Prostate gland (tissue), 2 donors: ENCODE measurements around the gene ADIPOR2. TPM values are rescaled to one million over a fixed set of nuclear protein-coding genes. Genes with fewer than 3 reads are reported as not detected.
"Not testable (repeated sequence)": the region's sequence is repeated elsewhere in the genome, so short reads cannot be mapped to it uniquely, and the experiment has no call there.

Experiments used
- DNase-seq: peaks from one replicate; pipeline ENCODE4 v3.0.0-alpha.2; 2019; ENCODE audit warnings: low spot score
- H3K27ac ChIP-seq, 2 donors: fragments of 200-600 bp; sonication (generic); 2 replicates each; pipeline ENCODE4 v1.5.1; 2017 to 2019
- H3K27me3 ChIP-seq: fragments of 200-600 bp; sonication (generic); replicated peaks from 2 replicates; pipeline ENCODE4 v1.5.1; 2019; ENCODE audit not compliant: insufficient read depth
- H3K36me3 ChIP-seq, 2 donors: fragments of 200-600 bp; sonication (generic); 1 replicate in 1 of 2; 2 replicates in 1 of 2; pipeline versions ENCODE4 v1.5.1 to v1.8.1; 2017 to 2019
- H3K4me1 ChIP-seq: fragments of 200-600 bp; sonication (generic); replicated peaks from 2 replicates; pipeline ENCODE4 v1.5.1; 2019
- H3K4me3 ChIP-seq, 2 donors: fragments of 200-600 bp; sonication (generic); 2 replicates each; pipeline ENCODE4 v1.5.1; 2017 to 2019
- H3K9me3 ChIP-seq: fragments of 200-600 bp; sonication (generic); 2 replicates; pipeline ENCODE4 v1.5.1; 2017
- POLR2A ChIP-seq: fragments of 450-650 bp; IDR thresholded peaks from one replicate; pipeline ENCODE4 v1.6.1; 2016; ENCODE audit warnings: antibody characterized with exemption, mild to moderate bottlenecking
- POLR2AphosphoS5 ChIP-seq: sonication (generic); formaldehyde crosslinking; IDR thresholded peaks from one replicate; pipeline ENCODE4 v1.6.1; 2017; ENCODE audit warnings: antibody characterized with exemption
- WGBS: methylation state at CpG from one replicate; pipeline ENCODE4 v1.1.5; 2018; 5-methylcytosine and 5-hydroxymethylcytosine counted together
- intact Hi-C: fragments of 100-400 bp; cut with DNase I; formaldehyde crosslinking; loops from one replicate; pipeline ENCODE4 v1.14.2; 2022
- total RNA-seq, 2 donors: library from RNA; depleted of rRNA; stranded (reverse); fragments of >200 nt; gene quantifications; one replicate each; pipeline ENCODE4 v1.1.0, GENCODE V29; 2016
- TF ChIP-seq, protein P1 (sequence below), 4 experiments: fragments of 200-600 bp in 2 of 4; fragments of 450-650 bp in 2 of 4; sonication (generic) in 2 of 4; IDR thresholded peaks; 1 replicate in 3 of 4; 2 replicates in 1 of 4; pipeline ENCODE4 v1.5.1; 2016 to 2019; ENCODE audit warnings: antibody characterized with exemption in 4 of 4, mild to moderate bottlenecking in 2 of 4, moderate library complexity in 2 of 4

ADIPOR2 gene
- total RNA-seq, 2 donors from 2014 or later = 23.7 to 46.2 TPM

DNA sequence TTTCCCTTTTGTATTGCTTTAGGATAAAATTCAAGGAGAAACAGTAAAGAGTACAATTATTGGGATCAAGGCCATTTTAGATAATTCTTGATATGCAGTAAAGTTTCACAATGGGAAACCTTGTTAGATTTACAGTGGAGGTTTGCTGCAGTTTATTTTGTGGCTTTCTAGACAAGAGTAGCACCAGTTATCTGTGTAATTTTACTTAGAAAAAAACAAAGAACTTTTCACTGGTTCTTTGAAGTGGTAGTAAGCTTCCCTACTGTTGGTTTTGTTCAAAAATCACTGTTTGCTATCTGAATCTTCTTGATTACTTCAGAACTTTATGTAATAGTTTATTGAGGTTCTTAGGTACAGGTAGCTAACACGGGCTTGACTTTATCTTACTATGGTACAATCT, 42.0 kb downstream of the ADIPOR2 start:
- TF ChIP-seq POLR2AphosphoS5 (no peak), POLR2A (no peak)
- TF ChIP-seq, protein P1, sequence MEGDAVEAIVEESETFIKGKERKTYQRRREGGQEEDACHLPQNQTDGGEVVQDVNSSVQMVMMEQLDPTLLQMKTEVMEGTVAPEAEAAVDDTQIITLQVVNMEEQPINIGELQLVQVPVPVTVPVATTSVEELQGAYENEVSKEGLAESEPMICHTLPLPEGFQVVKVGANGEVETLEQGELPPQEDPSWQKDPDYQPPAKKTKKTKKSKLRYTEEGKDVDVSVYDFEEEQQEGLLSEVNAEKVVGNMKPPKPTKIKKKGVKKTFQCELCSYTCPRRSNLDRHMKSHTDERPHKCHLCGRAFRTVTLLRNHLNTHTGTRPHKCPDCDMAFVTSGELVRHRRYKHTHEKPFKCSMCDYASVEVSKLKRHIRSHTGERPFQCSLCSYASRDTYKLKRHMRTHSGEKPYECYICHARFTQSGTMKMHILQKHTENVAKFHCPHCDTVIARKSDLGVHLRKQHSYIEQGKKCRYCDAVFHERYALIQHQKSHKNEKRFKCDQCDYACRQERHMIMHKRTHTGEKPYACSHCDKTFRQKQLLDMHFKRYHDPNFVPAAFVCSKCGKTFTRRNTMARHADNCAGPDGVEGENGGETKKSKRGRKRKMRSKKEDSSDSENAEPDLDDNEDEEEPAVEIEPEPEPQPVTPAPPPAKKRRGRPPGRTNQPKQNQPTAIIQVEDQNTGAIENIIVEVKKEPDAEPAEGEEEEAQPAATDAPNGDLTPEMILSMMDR (IDR thresholded peaks at IDR 0.05) = no peak
- Histone ChIP-seq H3K4me3 (no peak overlapping the region), H3K27ac (no peak overlapping the region), H3K9me3 (no peaks in the 10 kb centered on the region), H3K36me3 (no peaks in the 10 kb centered on the region), H3K27me3 (no peaks in the 10 kb centered on the region), H3K4me1 (no peaks in the 10 kb centered on the region)
- WGBS = 39% methylated on average over 1 of the region's 1 CpG
- no peak for DNase-seq
- intact Hi-C loops = no loop called here

DNA sequence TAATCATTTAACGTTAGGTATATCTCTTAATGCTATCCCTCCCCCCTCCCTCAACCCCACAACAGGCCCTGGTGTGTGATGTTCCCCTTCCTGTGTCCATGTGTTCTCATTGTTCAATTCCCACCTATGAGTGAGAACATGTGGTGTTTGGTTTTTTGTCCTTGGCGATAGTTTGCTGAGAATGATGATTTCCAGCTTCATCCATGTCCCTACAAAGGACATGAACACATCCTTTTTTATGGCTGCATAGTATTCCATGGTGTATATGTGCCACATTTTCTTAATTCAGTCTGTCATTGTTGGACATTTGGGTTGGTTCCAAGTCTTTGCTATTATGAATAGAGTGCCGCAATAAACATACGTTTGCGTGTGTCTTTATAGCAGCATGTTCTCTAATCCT, 42.8 kb downstream of the ADIPOR2 start:
- H3K36me3 ChIP-seq, DNase-seq, intact Hi-C loops, H3K4me1 ChIP-seq, H3K27me3 ChIP-seq, H3K9me3 ChIP-seq, H3K27ac ChIP-seq, H3K4me3 ChIP-seq: not testable (repeated sequence)
- WGBS = 90% methylated on average over 5 of the region's 5 CpGs

DNA sequence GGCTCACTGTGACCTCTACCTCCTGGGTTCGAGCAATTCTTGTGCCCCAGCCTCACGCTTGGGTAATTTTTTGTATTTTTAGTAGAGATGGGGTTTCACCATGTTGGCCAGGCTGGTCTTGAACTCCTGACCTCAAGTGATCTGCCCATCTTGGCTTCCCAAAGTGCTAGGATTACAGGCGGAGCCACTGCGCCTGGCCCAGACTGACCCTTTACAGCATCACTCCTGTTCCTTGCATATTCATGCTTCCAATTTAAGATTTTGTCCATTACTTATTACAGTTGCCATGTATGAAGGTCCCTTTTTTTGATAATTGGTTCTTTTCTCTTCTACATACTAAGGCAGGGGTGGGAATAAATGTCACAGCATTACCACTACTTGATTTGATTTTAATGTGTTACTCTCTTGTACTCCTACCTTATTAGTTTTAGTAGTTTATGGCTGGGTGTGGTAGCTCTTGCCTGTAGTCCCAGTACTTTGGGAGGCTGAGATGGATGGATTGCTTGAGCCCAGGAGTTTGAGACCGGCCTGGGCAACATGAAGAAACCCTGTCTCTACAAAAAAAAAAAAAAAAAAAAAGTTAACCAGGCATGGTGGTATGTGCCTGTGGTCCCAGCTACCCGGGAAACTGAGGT, 46.9 kb downstream of the ADIPOR2 start:
- intact Hi-C loops = no loop called here
- H3K36me3 ChIP-seq = no peaks in the 10 kb centered on the region
- no peak for DNase-seq
- no peaks in the 10 kb centered on the region for H3K9me3 ChIP-seq
- H3K4me1 ChIP-seq = peaks cover 3% of the 10 kb centered on the region
- no peak overlapping the region for H3K4me3 ChIP-seq
- H3K27ac ChIP-seq = no peak overlapping the region
- WGBS = 90% methylated on average over 6 of the region's 6 CpGs
- no peaks in the 10 kb centered on the region for H3K27me3 ChIP-seq
- TF ChIP-seq POLR2A (no peak), POLR2AphosphoS5 (no peak)
- TF ChIP-seq, protein P1 (IDR thresholded peaks at IDR 0.05) = no peak

DNA sequence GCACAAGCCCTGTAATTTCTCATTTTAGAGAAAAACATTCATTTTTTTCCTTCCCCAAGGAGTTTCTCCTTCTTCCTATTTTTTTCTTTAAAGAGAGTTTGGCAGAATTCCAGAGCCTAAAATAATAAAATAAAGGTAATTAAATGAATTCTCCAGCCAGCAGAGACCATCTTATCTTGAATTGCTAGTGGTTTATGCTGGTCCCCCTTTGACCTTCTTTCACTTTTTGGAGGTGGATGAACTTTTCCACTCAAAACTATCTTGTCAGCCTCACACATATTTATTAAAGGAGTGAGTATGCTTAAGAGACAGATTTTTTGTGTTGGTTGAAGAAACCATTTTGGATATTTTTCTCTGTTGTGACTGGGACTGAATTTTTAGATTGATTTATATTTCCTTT, 47.6 kb downstream of the ADIPOR2 start:
- Histone ChIP-seq H3K4me1 (peaks cover 3% of the 10 kb centered on the region), H3K36me3 (no peaks in the 10 kb centered on the region), H3K9me3 (no peaks in the 10 kb centered on the region), H3K4me3 (no peak overlapping the region), H3K27ac (no peak overlapping the region), H3K27me3 (no peaks in the 10 kb centered on the region)
- no peak for TF ChIP-seq POLR2AphosphoS5
- TF ChIP-seq, protein P1 (IDR thresholded peaks at IDR 0.05) = no peak
- no peak for TF ChIP-seq POLR2A
- intact Hi-C loops = no loop called here
- no peak for DNase-seq

DNA sequence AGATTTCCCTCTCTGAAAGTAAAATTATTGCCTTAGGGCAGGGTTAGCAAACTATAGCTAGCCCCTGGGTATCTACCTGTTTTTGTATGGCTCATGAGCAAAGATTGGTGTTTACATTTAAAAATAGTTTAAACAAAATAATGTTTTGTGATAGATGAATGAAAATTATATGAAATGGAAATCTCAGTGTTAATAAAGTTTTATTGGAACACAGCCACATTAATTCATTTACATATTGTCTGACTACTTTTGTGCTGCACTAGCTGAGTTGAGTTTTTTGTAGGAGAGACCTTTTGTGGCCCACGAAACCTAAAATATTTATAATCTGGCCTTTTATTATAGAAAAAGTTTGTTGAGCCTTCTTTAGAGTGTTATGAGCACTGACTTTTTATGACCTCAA, 48.5 kb downstream of the ADIPOR2 start:
- H3K4me3 ChIP-seq = no peak overlapping the region
- WGBS = 100% methylated on average over 1 of the region's 1 CpG
- no peak for DNase-seq
- no peak overlapping the region for H3K27ac ChIP-seq
- intact Hi-C loops = no loop called here
- TF ChIP-seq POLR2AphosphoS5 = no peak
- TF ChIP-seq, protein P1 (IDR thresholded peaks at IDR 0.05) = no peak
- no peak for TF ChIP-seq POLR2A
- H3K36me3 ChIP-seq = no peaks in the 10 kb centered on the region
- H3K27me3 ChIP-seq = no peaks in the 10 kb centered on the region
- H3K4me1 ChIP-seq = peaks cover 3% of the 10 kb centered on the region
- H3K9me3 ChIP-seq = no peaks in the 10 kb centered on the region
